Measurements from ENCODE around the gene GRK2. TPM values are rescaled to one million over a fixed set of nuclear protein-coding genes. Genes with fewer than 3 reads are reported as not detected.

Gene GRK2
- total and polyA plus RNA-seq, 8 donors: 55.2 to 118 (median 59.4) TPM

- peaks cover 0 to 90% of the 10 kb centered on the region in 2 donors for H3K36me3 ChIP-seq
- peaks cover 12 to 97% of the 10 kb centered on the region in 2 donors for H3K4me1 ChIP-seq
- intact Hi-C loops (cut with DNase I): no loop called here
- H3K27ac ChIP-seq: peak overlapping the region; percentile 73 to 100
- no peak for TF ChIP-seq CTCF (IDR thresholded peaks at IDR 0.05)
- DNase-seq (peak in 2 of 4 donors; percentile 68 to 79), ATAC-seq (peak; percentile 27)
- no peaks in the 10 kb centered on the region for H3K9me3 ChIP-seq
- peak overlapping the region in 1 of 2 donors; percentile 89 for H3K4me3 ChIP-seq
- no peaks in the 10 kb centered on the region for H3K27me3 ChIP-seq
Measured at GRCh38 chr11:67283481-67283963, 17.2 kb downstream of the GRK2 start.

GRCh38 chr11:67284811-67285540 is 18.7 kb downstream of the GRK2 start:
- TF ChIP-seq CTCF (IDR thresholded peaks at IDR 0.05): no peak
- peak in 2 of 4 donors; percentile 36 to 86 for DNase-seq
- ATAC-seq: no peak
- H3K4me1 ChIP-seq: peaks cover 11 to 88% of the 10 kb centered on the region in 2 donors
- peaks cover 0 to 75% of the 10 kb centered on the region in 2 donors for H3K36me3 ChIP-seq
- H3K27me3 ChIP-seq: no peaks in the 10 kb centered on the region
- no peaks in the 10 kb centered on the region for H3K9me3 ChIP-seq
- H3K4me3 ChIP-seq: peak overlapping the region in 1 of 2 donors; percentile 89
- intact Hi-C loops (cut with DNase I): no loop called here
- peak overlapping the region in 1 of 2 donors; percentile 100 for H3K27ac ChIP-seq

GRCh38 chr11:67285541-67286498 is 19.5 kb downstream of the GRK2 start:
- intact Hi-C loops (cut with DNase I): no loop called here
- peaks cover 0 to 73% of the 10 kb centered on the region in 2 donors for H3K36me3 ChIP-seq
- H3K4me1 ChIP-seq: peaks cover 11 to 88% of the 10 kb centered on the region in 2 donors
- H3K27me3 ChIP-seq: no peaks in the 10 kb centered on the region
- H3K27ac ChIP-seq: peak overlapping the region; percentile 92 to 100
- no peak for TF ChIP-seq CTCF (IDR thresholded peaks at IDR 0.05)
- ATAC-seq: no peak
- DNase-seq: peak in 2 of 4 donors; percentile 40 to 81
- peak overlapping the region in 1 of 2 donors; percentile 89 for H3K4me3 ChIP-seq
- H3K9me3 ChIP-seq: no peaks in the 10 kb centered on the region

- H3K4me3 ChIP-seq: peak overlapping the region in 1 of 2 donors; percentile 89
- no peaks in the 10 kb centered on the region for H3K27me3 ChIP-seq
- DNase-seq (peak in 2 of 4 donors; percentile 73 to 91), ATAC-seq (peak; percentile 1)
- H3K27ac ChIP-seq: peak overlapping the region; percentile 92 to 100
- no peak for TF ChIP-seq CTCF (IDR thresholded peaks at IDR 0.05)
- intact Hi-C loops (cut with DNase I): no loop called here
- H3K4me1 ChIP-seq: peaks cover 11 to 88% of the 10 kb centered on the region in 2 donors
- peaks cover 0 to 73% of the 10 kb centered on the region in 2 donors for H3K36me3 ChIP-seq
- H3K9me3 ChIP-seq: no peaks in the 10 kb centered on the region
Measured at GRCh38 chr11:67286621-67287333, 20.5 kb downstream of the GRK2 start.

Measured in left lung (tissue), 10 donors.